B cell (primary cell): ENCODE measurements around the gene AK1.

ENCODE experiments used
- CTCF ChIP-seq: fragments of 200-600 bp; IDR thresholded peaks from one replicate; pipeline ENCODE4 v1.8.0; 2022; ENCODE audit warnings: antibody characterized with exemption, mild to moderate bottlenecking
- EZH2 ChIP-seq: IDR thresholded peaks from 2 replicates; pipeline ENCODE4 v1.6.1; 2012; ENCODE audit warnings: borderline replicate concordance, low read depth, mild to moderate bottlenecking, moderate library complexity, low read length; ENCODE audit not compliant: insufficient read depth, poor library complexity, severe bottlenecking

DNA sequence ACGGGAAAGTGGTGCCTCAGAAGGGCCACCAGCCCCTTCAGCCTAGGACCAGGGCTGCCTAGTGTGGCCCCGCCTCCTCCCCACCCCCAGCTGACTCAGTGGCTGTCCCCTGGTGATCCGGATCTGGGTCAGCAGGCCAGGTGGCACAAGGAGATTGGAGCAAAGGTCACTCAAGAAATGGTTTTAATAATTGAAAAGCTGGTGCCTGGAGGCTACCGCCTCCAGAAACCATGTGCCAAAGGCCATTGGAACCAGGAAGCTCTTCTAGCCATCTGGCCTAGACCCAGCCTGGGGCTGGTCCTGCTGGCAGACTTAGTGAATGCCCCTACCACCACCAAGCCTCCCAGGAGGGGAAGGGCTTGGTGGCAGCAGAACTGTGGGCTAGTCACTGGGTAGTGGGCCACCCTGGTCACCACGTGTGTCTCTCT lies 37.9 kb upstream of the AK1 start:
- no peak for TF ChIP-seq CTCF
- no peak for TF ChIP-seq EZH2
